ENCODE results near the gene SLAMF6. TPM values are rescaled to one million over a fixed set of nuclear protein-coding genes. Genes with fewer than 3 reads are reported as not detected.
"Not testable (repeated sequence)": the region's sequence is repeated elsewhere in the genome, so short reads cannot be mapped to it uniquely, and the experiment has no call there.

The SLAMF6 gene
- total RNA-seq, 4 donors from 2014 or later = 0.80 to 1.0 TPM; not detected in 2

- no peak overlapping the region for H3K27ac ChIP-seq
- H3K9me3 ChIP-seq = no peaks in the 10 kb centered on the region
- no peak for DNase-seq (ENCODE audit: low spot score in 2 of 2)
- H3K27me3 ChIP-seq = no peaks in the 10 kb centered on the region
- TF ChIP-seq, protein P1, sequence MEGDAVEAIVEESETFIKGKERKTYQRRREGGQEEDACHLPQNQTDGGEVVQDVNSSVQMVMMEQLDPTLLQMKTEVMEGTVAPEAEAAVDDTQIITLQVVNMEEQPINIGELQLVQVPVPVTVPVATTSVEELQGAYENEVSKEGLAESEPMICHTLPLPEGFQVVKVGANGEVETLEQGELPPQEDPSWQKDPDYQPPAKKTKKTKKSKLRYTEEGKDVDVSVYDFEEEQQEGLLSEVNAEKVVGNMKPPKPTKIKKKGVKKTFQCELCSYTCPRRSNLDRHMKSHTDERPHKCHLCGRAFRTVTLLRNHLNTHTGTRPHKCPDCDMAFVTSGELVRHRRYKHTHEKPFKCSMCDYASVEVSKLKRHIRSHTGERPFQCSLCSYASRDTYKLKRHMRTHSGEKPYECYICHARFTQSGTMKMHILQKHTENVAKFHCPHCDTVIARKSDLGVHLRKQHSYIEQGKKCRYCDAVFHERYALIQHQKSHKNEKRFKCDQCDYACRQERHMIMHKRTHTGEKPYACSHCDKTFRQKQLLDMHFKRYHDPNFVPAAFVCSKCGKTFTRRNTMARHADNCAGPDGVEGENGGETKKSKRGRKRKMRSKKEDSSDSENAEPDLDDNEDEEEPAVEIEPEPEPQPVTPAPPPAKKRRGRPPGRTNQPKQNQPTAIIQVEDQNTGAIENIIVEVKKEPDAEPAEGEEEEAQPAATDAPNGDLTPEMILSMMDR (IDR thresholded peaks at IDR 0.05) = no peak
- no peak for TF ChIP-seq EP300 (IDR thresholded peaks at IDR 0.05)
- no peak for TF ChIP-seq POLR2AphosphoS5 (IDR thresholded peaks at IDR 0.05)
- TF ChIP-seq POLR2A (IDR thresholded peaks at IDR 0.05) = no peak
- 76% methylated on average over 4 of the region's 4 CpGs for WGBS
- no peak overlapping the region for H3K4me3 ChIP-seq
- no peaks in the 10 kb centered on the region for H3K4me1 ChIP-seq
- H3K36me3 ChIP-seq = no peaks in the 10 kb centered on the region
These were observed 34.6 kb downstream of the SLAMF6 start for GRCh38 chr1:160488347-160489058.

DNA sequence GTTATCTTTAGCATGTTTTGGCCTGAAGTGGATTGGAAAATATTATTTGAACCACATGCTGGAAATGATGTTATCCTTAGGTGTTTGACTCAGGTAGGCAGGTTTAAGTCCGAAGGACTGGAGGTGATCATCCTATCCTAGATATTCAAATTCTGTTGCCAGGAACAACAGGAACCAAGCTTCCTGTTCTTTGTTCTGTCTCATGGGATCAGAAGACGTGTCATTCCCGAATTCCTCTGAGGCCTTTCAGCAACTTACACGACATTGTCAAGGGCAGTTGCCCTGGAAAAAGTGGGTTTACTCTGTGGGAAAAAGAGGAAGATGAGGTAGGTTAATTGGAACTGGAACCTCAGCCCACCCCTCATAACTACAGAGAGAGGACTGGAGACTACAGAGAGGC, 36.6 kb downstream of the SLAMF6 start:
- WGBS = 67% methylated on average over 4 of the region's 4 CpGs
- no peak overlapping the region for H3K4me3 ChIP-seq
- DNase-seq (ENCODE audit: low spot score in 2 of 2) = no peak
- no peaks in the 10 kb centered on the region for H3K36me3 ChIP-seq
- no peak for TF ChIP-seq EP300 (IDR thresholded peaks at IDR 0.05)
- TF ChIP-seq, protein P1 (IDR thresholded peaks at IDR 0.05) = no peak
- no peak for TF ChIP-seq POLR2AphosphoS5 (IDR thresholded peaks at IDR 0.05)
- no peak for TF ChIP-seq POLR2A (IDR thresholded peaks at IDR 0.05)
- H3K9me3 ChIP-seq = no peaks in the 10 kb centered on the region
- H3K27me3 ChIP-seq = no peaks in the 10 kb centered on the region
- no peaks in the 10 kb centered on the region for H3K4me1 ChIP-seq
- H3K27ac ChIP-seq = no peak overlapping the region

- Histone ChIP-seq H3K4me3 (no peak overlapping the region), H3K36me3 (no peaks in the 10 kb centered on the region), H3K27me3 (no peaks in the 10 kb centered on the region), H3K9me3 (no peaks in the 10 kb centered on the region), H3K27ac (no peak overlapping the region), H3K4me1 (no peaks in the 10 kb centered on the region)
- DNase-seq (ENCODE audit: low spot score in 2 of 2) = no peak
- 78% methylated on average over 2 of the region's 2 CpGs for WGBS
- TF ChIP-seq POLR2A (IDR thresholded peaks at IDR 0.05) (no peak), POLR2AphosphoS5 (IDR thresholded peaks at IDR 0.05) (no peak), EP300 (IDR thresholded peaks at IDR 0.05) (no peak)
- TF ChIP-seq, protein P1 (IDR thresholded peaks at IDR 0.05) = no peak
These were observed 39.4 kb downstream of the SLAMF6 start for GRCh38 chr1:160483505-160484185.

DNA sequence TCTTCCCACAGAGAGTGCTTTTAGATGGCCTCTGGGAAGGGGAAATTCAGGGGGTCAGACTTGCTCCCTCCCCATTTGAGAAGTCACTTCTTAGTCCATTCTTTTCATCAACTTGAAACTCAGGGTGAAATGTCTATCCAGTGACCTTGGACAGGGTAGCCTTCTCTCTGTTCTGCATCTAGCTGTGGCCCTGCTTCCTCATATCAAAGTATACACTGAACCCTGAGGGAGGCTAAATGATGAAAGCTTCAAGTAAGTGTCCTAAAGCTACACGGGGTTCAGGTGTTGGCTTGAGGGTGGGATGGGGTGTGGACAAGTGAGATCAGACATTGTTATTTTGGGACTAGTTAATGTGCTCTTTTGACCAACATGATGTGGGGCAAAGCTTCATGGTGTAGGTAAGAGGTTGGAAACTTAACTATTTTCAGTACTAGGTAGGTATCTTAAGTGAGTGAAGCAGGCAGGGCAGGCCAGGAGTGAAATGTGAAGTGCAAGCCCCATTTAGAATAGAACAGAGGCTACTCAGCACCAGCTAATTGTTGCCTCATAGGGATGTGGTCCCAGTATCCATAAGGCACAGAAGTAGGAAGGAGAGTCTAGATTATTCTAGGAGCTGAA, 41.0 kb downstream of the SLAMF6 start:
- no peaks in the 10 kb centered on the region for H3K27me3 ChIP-seq
- WGBS = 57% methylated on average over 1 of the region's 1 CpG
- no peaks in the 10 kb centered on the region for H3K36me3 ChIP-seq
- TF ChIP-seq, protein P1 (IDR thresholded peaks at IDR 0.05) = no peak
- TF ChIP-seq EP300 (IDR thresholded peaks at IDR 0.05) (no peak), POLR2AphosphoS5 (IDR thresholded peaks at IDR 0.05) (no peak), POLR2A (IDR thresholded peaks at IDR 0.05) (no peak)
- DNase-seq (ENCODE audit: low spot score in 2 of 2) = no peak
- no peak overlapping the region for H3K4me3 ChIP-seq
- H3K4me1 ChIP-seq = no peaks in the 10 kb centered on the region
- H3K9me3 ChIP-seq = no peaks in the 10 kb centered on the region
- no peak overlapping the region for H3K27ac ChIP-seq

DNA sequence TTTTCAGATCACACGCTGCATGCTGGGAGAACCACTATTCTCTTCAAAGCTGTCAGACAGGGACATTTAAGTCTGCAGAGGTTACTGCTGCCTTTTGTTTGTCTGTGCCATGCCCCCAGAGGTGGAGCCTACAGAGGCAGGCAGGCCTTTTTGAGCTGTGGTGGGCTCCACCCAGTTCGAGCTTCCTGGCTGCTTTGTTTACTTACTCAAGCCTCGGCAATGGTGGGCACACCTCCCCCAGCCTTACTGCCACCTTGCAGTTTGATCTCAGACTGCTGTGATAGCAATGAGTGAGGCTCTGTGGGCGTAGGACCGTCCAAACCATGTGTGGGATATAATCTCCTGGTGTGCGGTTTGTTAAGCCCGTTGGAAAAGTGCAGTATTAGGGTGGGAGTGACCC, 42.3 kb downstream of the SLAMF6 start:
- H3K4me1 ChIP-seq; H3K27ac ChIP-seq; H3K9me3 ChIP-seq; DNase-seq (ENCODE audit: low spot score in 2 of 2); H3K4me3 ChIP-seq; H3K27me3 ChIP-seq; H3K36me3 ChIP-seq: not testable (repeated sequence)
- WGBS = 97% methylated on average over 6 of the region's 7 CpGs

- H3K9me3 ChIP-seq; H3K36me3 ChIP-seq; H3K4me3 ChIP-seq; H3K27me3 ChIP-seq; H3K27ac ChIP-seq; DNase-seq (ENCODE audit: low spot score in 2 of 2); H3K4me1 ChIP-seq: not testable (repeated sequence)
- WGBS = 88% methylated on average over 6 of the region's 6 CpGs
These were observed 44.0 kb downstream of the SLAMF6 start for GRCh38 chr1:160479091-160479490.
